SU-DHL-6 (cell line): ENCODE measurements around the gene EBF3.

ENCODE experiments used
- H2AFZ ChIP-seq: fragments of 200-600 bp; sonication (generic); 2 replicates; pipeline ENCODE4 v1.6.1; 2014; ENCODE audit warnings: low read depth, mild to moderate bottlenecking, moderate library complexity, mixed read lengths, antibody characterized with exemption, low read length; ENCODE audit not compliant: severe bottlenecking
- H3F3A ChIP-seq: fragments of 200-600 bp; shearing (Covaris generic); 2 replicates; pipeline ENCODE4 v1.6.0; 2016; ENCODE audit warnings: antibody characterized with exemption, mild to moderate bottlenecking; ENCODE audit not compliant: insufficient read depth
- H3K27ac ChIP-seq: fragments of 200-600 bp; sonication (generic); 2 replicates; pipeline ENCODE4 v1.5.1; 2016; ENCODE audit warnings: low read depth, mild to moderate bottlenecking, low read length, moderate library complexity, mixed read lengths
- H3K27me3 ChIP-seq: fragments of 200-600 bp; sonication (generic), shearing (Covaris generic); 2 replicates; pipeline ENCODE4 v1.6.0; 2014; ENCODE audit warnings: mild to moderate bottlenecking, low read length
- H3K36me3 ChIP-seq: fragments of 200-600 bp; sonication (generic); 2 replicates; pipeline ENCODE4 v1.6.1; 2014; ENCODE audit warnings: mild to moderate bottlenecking, low read length, mixed read lengths
- H3K4me2 ChIP-seq: fragments of 300-600, 200-600 bp; shearing (Covaris generic), sonication (generic); 2 replicates; pipeline ENCODE4 v1.6.0; 2014; ENCODE audit warnings: low read length, low read depth, mild to moderate bottlenecking; ENCODE audit not compliant: poor library complexity, severe bottlenecking
- H3K4me3 ChIP-seq: fragments of 200-600 bp; sonication (generic); 2 replicates; pipeline ENCODE4 v1.5.1; 2014; ENCODE audit warnings: antibody characterized with exemption, low read length, mild to moderate bottlenecking, mixed read lengths; ENCODE audit not compliant: insufficient read depth, poor library complexity, severe bottlenecking
- H3K79me2 ChIP-seq: fragments of 200-600 bp; sonication (generic); 2 replicates; pipeline ENCODE4 v1.6.1; 2014; ENCODE audit warnings: mild to moderate bottlenecking, low read length, moderate library complexity; ENCODE audit not compliant: insufficient read depth
- H3K9ac ChIP-seq: fragments of 200-600 bp; sonication (generic); 2 replicates; pipeline ENCODE4 v1.7.0; 2014; ENCODE audit warnings: mild to moderate bottlenecking, low read length
- H3K9me2 ChIP-seq: fragments of 200-600 bp; sonication (generic); replicated peaks from 2 replicates; pipeline ENCODE4 v1.6.1; 2014; ENCODE audit warnings: low read length; ENCODE audit not compliant: insufficient read depth
- H3K9me3 ChIP-seq: fragments of 200-600 bp; sonication (generic); 2 replicates; pipeline ENCODE4 v1.6.1; 2014; ENCODE audit warnings: low read length, mixed read lengths; ENCODE audit not compliant: insufficient read depth
- H4K20me1 ChIP-seq: fragments of 200-600 bp; sonication (generic); 2 replicates; pipeline ENCODE4 v1.6.1; 2014; ENCODE audit warnings: low read depth, mild to moderate bottlenecking, antibody characterized with exemption, low read length, moderate library complexity, mixed read lengths
- CTCF ChIP-seq: fragments of 200-600 bp; sonication (generic); IDR thresholded peaks from one replicate; pipeline ENCODE4 v1.5.1; 2017; ENCODE audit warnings: antibody characterized with exemption, mild to moderate bottlenecking, low read length, moderate library complexity; ENCODE audit not compliant: insufficient read depth, poor library complexity, severe bottlenecking
- EZH2phosphoT487 ChIP-seq: fragments of 200-600 bp; sonication (generic), shearing (Covaris generic); conservative IDR thresholded peaks from 2 replicates; pipeline ENCODE4 v1.6.1; 2018; ENCODE audit warnings: mild to moderate bottlenecking, antibody characterized with exemption, low read length, moderate library complexity, mixed read lengths

Gene EBF3

GRCh38 chr10:129993621-129994020 is 29.5 kb upstream of the EBF3 start:
- H3K9ac ChIP-seq: no peak overlapping the region
- TF ChIP-seq CTCF (no peak), EZH2phosphoT487 (no peak)
- no peak overlapping the region for H3K27ac ChIP-seq
- no peaks in the 10 kb centered on the region for H4K20me1 ChIP-seq
- no peaks in the 10 kb centered on the region for H3K9me3 ChIP-seq
- no peaks in the 10 kb centered on the region for H3F3A ChIP-seq
- no peaks in the 10 kb centered on the region for H3K79me2 ChIP-seq
- H3K36me3 ChIP-seq: no peaks in the 10 kb centered on the region
- H3K4me3 ChIP-seq: no peak overlapping the region
- no peak overlapping the region for H2AFZ ChIP-seq
- no peaks in the 10 kb centered on the region for H3K9me2 ChIP-seq
- H3K27me3 ChIP-seq: no peaks in the 10 kb centered on the region; the same call in 1 of the 2 replicates
- H3K4me2 ChIP-seq: no peak overlapping the region

- Histone ChIP-seq H3K79me2 (no peaks in the 10 kb centered on the region), H3K9me2 (no peaks in the 10 kb centered on the region), H3K9ac (no peak overlapping the region), H3K27me3 (no peaks in the 10 kb centered on the region; the same call in 1 of the 2 replicates), H2AFZ (no peak overlapping the region), H3K27ac (no peak overlapping the region), H3K36me3 (no peaks in the 10 kb centered on the region), H3K4me3 (no peak overlapping the region), H3F3A (no peaks in the 10 kb centered on the region), H3K9me3 (no peaks in the 10 kb centered on the region), H3K4me2 (no peak overlapping the region), H4K20me1 (no peaks in the 10 kb centered on the region)
- TF ChIP-seq EZH2phosphoT487 (no peak), CTCF (no peak)
These were observed 28.3 kb upstream of the EBF3 start for GRCh38 chr10:129992356-129992755.

- no peaks in the 10 kb centered on the region for H3F3A ChIP-seq
- no peaks in the 10 kb centered on the region for H3K79me2 ChIP-seq
- no peaks in the 10 kb centered on the region for H3K9me2 ChIP-seq
- no peaks in the 10 kb centered on the region for H3K27me3 ChIP-seq
- H3K27ac ChIP-seq: no peak overlapping the region
- TF ChIP-seq EZH2phosphoT487 (no peak), CTCF (no peak)
- H3K9me3 ChIP-seq: no peaks in the 10 kb centered on the region
- H4K20me1 ChIP-seq: no peaks in the 10 kb centered on the region
- H3K36me3 ChIP-seq: no peaks in the 10 kb centered on the region
- H2AFZ ChIP-seq: no peak overlapping the region
- H3K4me2 ChIP-seq: no peak overlapping the region
- no peak overlapping the region for H3K4me3 ChIP-seq
- no peak overlapping the region for H3K9ac ChIP-seq
These were observed 18.8 kb upstream of the EBF3 start for GRCh38 chr10:129982825-129983224.

GRCh38 chr10:129978980-129979379 is 14.9 kb upstream of the EBF3 start:
- Histone ChIP-seq H3K9ac (no peak overlapping the region), H3K27me3 (no peaks in the 10 kb centered on the region), H4K20me1 (no peaks in the 10 kb centered on the region), H3K4me2 (no peak overlapping the region), H3F3A (no peaks in the 10 kb centered on the region), H3K27ac (no peak overlapping the region), H2AFZ (no peak overlapping the region), H3K9me2 (no peaks in the 10 kb centered on the region), H3K36me3 (no peaks in the 10 kb centered on the region), H3K9me3 (no peaks in the 10 kb centered on the region), H3K4me3 (no peak overlapping the region), H3K79me2 (no peaks in the 10 kb centered on the region)
- no peak for TF ChIP-seq EZH2phosphoT487
- no peak for TF ChIP-seq CTCF
